ENCODE data around the gene HK1. TPM values are rescaled to one million over a fixed set of nuclear protein-coding genes. Genes with fewer than 3 reads are reported as not detected.

Gene HK1
- total RNA-seq, 1 experiment from 2014 or later = 219 TPM

DNA sequence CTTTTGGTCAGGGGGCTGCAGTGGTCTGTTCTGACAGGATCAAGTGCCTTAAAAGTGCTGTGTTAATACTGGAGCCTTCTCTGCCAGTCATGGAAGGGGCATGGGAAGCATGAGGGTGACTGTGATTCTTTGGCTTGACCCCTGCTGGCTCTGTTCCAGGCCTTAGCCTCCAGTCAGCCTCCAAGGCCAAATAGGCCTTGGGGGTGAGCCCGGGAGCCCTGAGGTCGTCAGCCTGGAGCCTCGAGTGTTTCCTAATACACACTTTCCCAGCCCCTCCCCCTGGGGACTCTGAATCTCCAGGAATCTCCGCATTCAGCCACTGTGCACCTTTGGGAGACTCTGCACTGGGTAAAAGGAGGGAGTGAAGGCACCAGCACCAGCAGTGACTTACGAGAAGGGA, 48.2 kb upstream of the HK1 start:
- Mint-ChIP-seq H3K36me3 (no peaks in the 10 kb centered on the region), H3K27ac (no peak overlapping the region), H3K4me1 (peaks cover 16% of the 10 kb centered on the region), H3K4me3 (no peak overlapping the region), H3K27me3 (ENCODE audit: low read depth) (no peaks in the 10 kb centered on the region), H3K9me3 (no peaks in the 10 kb centered on the region)
- TF ChIP-seq SMAD3 (CRISPR knock-in tag; IDR thresholded peaks at IDR 0.05; ENCODE audit: borderline replicate concordance) (no peak), SMAD4 (CRISPR knock-in tag; IDR thresholded peaks at IDR 0.05) (no peak), ELF4 (CRISPR knock-in tag; IDR thresholded peaks at IDR 0.05; ENCODE audit: low read depth) (no peak), NR3C1 (CRISPR knock-in tag; conservative IDR thresholded peaks at IDR 0.05; ENCODE audit: low read depth) (no peak)
- TF ChIP-seq, protein P1, sequence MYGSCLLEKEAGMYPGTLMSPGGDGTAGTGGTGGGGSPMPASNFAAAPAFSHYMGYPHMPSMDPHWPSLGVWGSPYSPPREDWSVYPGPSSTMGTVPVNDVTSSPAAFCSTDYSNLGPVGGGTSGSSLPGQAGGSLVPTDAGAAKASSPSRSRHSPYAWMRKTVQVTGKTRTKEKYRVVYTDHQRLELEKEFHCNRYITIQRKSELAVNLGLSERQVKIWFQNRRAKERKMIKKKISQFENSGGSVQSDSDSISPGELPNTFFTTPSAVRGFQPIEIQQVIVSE (CRISPR knock-in tag; IDR thresholded peaks at IDR 0.05; ENCODE audit: borderline replicate concordance) = no peak
- TF ChIP-seq, protein P2, sequence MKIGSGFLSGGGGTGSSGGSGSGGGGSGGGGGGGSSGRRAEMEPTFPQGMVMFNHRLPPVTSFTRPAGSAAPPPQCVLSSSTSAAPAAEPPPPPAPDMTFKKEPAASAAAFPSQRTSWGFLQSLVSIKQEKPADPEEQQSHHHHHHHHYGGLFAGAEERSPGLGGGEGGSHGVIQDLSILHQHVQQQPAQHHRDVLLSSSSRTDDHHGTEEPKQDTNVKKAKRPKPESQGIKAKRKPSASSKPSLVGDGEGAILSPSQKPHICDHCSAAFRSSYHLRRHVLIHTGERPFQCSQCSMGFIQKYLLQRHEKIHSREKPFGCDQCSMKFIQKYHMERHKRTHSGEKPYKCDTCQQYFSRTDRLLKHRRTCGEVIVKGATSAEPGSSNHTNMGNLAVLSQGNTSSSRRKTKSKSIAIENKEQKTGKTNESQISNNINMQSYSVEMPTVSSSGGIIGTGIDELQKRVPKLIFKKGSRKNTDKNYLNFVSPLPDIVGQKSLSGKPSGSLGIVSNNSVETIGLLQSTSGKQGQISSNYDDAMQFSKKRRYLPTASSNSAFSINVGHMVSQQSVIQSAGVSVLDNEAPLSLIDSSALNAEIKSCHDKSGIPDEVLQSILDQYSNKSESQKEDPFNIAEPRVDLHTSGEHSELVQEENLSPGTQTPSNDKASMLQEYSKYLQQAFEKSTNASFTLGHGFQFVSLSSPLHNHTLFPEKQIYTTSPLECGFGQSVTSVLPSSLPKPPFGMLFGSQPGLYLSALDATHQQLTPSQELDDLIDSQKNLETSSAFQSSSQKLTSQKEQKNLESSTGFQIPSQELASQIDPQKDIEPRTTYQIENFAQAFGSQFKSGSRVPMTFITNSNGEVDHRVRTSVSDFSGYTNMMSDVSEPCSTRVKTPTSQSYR (CRISPR knock-in tag; IDR thresholded peaks at IDR 0.05) = no peak
- TF ChIP-seq, protein P3, sequence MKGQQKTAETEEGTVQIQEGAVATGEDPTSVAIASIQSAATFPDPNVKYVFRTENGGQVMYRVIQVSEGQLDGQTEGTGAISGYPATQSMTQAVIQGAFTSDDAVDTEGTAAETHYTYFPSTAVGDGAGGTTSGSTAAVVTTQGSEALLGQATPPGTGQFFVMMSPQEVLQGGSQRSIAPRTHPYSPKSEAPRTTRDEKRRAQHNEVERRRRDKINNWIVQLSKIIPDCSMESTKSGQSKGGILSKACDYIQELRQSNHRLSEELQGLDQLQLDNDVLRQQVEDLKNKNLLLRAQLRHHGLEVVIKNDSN (CRISPR knock-in tag; IDR thresholded peaks at IDR 0.05) = no peak
- TF ChIP-seq, protein P4, sequence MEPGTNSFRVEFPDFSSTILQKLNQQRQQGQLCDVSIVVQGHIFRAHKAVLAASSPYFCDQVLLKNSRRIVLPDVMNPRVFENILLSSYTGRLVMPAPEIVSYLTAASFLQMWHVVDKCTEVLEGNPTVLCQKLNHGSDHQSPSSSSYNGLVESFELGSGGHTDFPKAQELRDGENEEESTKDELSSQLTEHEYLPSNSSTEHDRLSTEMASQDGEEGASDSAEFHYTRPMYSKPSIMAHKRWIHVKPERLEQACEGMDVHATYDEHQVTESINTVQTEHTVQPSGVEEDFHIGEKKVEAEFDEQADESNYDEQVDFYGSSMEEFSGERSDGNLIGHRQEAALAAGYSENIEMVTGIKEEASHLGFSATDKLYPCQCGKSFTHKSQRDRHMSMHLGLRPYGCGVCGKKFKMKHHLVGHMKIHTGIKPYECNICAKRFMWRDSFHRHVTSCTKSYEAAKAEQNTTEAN (CRISPR knock-in tag; IDR thresholded peaks at IDR 0.05) = no peak
- CTCF ChIA-PET = interaction anchor here (0.6 to 2.5 kb wide), 3 partner anchors 8 to 178 kb away, joined by 3 to 13 read pairs (median 5); no protein-coding TSS in a partner anchor
- DNase-seq (ENCODE audit: low spot score) = no peak
- no peak for ATAC-seq
- POLR2A ChIA-PET = no interaction called here

DNA sequence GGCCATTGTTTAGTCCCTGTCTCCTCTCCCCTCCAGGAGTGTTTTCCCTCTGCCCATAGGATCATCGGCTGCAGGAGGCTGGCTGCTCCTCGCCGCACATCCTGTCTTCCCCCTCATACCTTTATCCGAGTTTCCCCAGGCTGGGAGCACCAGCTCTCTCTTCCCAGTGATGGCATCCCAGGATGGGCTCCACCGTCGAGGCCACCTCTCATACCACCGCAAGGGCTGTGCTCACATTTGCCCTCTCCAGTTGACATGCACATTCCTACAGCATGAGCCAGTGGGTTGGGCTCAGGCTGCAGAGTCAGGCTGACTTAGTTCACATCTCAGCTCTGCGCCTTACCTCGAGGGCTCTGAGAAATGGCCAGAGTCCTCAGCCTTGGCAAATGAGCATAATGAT, 46.0 kb upstream of the HK1 start:
- Mint-ChIP-seq H3K36me3 (no peaks in the 10 kb centered on the region), H3K4me3 (no peak overlapping the region), H3K27ac (no peak overlapping the region), H3K4me1 (peaks cover 13% of the 10 kb centered on the region), H3K9me3 (no peaks in the 10 kb centered on the region), H3K27me3 (ENCODE audit: low read depth) (no peaks in the 10 kb centered on the region)
- CTCF ChIA-PET = interaction anchor here (1.2 to 2.3 kb wide), 4 partner anchors 158 to 176 kb away, joined by 4 to 10 read pairs (median 6); no protein-coding TSS in a partner anchor
- POLR2A ChIA-PET = interaction anchor here (0.5 to 1.1 kb wide), 2 partner anchors 62 to 175 kb away, joined by 3 to 5 read pairs; no protein-coding TSS in a partner anchor
- DNase-seq (ENCODE audit: low spot score) (no peak), ATAC-seq (peak; percentile 75)
- TF ChIP-seq, protein P5, sequence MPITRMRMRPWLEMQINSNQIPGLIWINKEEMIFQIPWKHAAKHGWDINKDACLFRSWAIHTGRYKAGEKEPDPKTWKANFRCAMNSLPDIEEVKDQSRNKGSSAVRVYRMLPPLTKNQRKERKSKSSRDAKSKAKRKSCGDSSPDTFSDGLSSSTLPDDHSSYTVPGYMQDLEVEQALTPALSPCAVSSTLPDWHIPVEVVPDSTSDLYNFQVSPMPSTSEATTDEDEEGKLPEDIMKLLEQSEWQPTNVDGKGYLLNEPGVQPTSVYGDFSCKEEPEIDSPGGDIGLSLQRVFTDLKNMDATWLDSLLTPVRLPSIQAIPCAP (CRISPR knock-in tag; IDR thresholded peaks at IDR 0.05) = no peak
- TF ChIP-seq ESRRA (CRISPR knock-in tag; IDR thresholded peaks at IDR 0.05; ENCODE audit: borderline replicate concordance) = no peak

DNA sequence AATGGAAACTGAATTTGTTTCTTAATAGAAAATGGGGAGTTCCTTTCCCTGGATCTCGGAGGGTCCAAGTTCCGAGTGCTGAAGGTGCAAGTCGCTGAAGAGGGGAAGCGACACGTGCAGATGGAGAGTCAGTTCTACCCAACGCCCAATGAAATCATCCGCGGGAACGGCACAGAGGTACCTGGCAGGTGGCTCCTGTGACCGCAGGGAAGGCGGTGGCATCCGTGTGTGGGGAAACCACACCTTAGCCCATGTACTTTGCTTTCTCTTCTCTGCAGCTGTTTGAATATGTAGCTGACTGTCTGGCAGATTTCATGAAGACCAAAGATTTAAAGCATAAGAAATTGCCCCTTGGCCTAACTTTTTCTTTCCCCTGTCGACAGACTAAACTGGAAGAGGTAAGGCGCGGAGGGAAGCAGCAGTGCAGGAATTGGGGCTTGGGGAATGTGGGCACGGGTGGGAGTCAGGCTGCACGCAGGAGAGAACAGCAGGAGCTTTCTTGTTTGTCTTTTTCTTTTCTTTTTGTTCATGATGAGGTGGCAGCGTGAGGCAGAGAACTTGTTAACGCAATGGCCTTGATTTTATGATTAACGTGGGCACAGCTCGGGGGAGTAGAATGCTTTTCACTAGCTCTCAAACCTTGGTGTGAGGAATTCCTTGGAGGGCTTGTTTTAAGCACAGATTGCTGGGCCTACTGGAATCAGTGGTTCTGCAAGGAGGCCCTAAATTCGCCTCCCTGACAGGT, 45.4 kb upstream of the HK1 start:
- TF ChIP-seq, protein P6, sequence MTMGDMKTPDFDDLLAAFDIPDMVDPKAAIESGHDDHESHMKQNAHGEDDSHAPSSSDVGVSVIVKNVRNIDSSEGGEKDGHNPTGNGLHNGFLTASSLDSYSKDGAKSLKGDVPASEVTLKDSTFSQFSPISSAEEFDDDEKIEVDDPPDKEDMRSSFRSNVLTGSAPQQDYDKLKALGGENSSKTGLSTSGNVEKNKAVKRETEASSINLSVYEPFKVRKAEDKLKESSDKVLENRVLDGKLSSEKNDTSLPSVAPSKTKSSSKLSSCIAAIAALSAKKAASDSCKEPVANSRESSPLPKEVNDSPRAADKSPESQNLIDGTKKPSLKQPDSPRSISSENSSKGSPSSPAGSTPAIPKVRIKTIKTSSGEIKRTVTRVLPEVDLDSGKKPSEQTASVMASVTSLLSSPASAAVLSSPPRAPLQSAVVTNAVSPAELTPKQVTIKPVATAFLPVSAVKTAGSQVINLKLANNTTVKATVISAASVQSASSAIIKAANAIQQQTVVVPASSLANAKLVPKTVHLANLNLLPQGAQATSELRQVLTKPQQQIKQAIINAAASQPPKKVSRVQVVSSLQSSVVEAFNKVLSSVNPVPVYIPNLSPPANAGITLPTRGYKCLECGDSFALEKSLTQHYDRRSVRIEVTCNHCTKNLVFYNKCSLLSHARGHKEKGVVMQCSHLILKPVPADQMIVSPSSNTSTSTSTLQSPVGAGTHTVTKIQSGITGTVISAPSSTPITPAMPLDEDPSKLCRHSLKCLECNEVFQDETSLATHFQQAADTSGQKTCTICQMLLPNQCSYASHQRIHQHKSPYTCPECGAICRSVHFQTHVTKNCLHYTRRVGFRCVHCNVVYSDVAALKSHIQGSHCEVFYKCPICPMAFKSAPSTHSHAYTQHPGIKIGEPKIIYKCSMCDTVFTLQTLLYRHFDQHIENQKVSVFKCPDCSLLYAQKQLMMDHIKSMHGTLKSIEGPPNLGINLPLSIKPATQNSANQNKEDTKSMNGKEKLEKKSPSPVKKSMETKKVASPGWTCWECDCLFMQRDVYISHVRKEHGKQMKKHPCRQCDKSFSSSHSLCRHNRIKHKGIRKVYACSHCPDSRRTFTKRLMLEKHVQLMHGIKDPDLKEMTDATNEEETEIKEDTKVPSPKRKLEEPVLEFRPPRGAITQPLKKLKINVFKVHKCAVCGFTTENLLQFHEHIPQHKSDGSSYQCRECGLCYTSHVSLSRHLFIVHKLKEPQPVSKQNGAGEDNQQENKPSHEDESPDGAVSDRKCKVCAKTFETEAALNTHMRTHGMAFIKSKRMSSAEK (CRISPR knock-in tag; IDR thresholded peaks at IDR 0.05; ENCODE audit: borderline replicate concordance) = no peak
- TF ChIP-seq CREB1 (CRISPR knock-in tag; IDR thresholded peaks at IDR 0.05) = no peak
- TF ChIP-seq, protein P4 (CRISPR knock-in tag; IDR thresholded peaks at IDR 0.05) = no peak
- no peak for TF ChIP-seq KAT7 (CRISPR knock-in tag; IDR thresholded peaks at IDR 0.05; ENCODE audit: borderline replicate concordance)
- H3K4me3 Mint-ChIP-seq = no peak overlapping the region
- H3K27me3 Mint-ChIP-seq (ENCODE audit: low read depth) = no peaks in the 10 kb centered on the region; the same call in 1 of the 2 replicates
- H3K9me3 Mint-ChIP-seq = no peaks in the 10 kb centered on the region
- H3K27ac Mint-ChIP-seq = no peak overlapping the region
- no peaks in the 10 kb centered on the region for H3K36me3 Mint-ChIP-seq
- ChIA-PET CTCF (interaction anchor here (1.2 to 2.3 kb wide), 3 partner anchors 157 to 175 kb away, joined by 4 to 10 read pairs (median 7); no protein-coding TSS in a partner anchor), POLR2A (interaction anchor here (1.1 kb wide), 1 partner anchor 174 kb away, joined by 3 read pairs; no protein-coding TSS in a partner anchor)
- ATAC-seq = no peak
- H3K4me1 Mint-ChIP-seq = peaks cover 19% of the 10 kb centered on the region
- no peak for DNase-seq (ENCODE audit: low spot score)
